Caco-2 (cell line): ENCODE measurements around the gene CARD11. TPM values are rescaled to one million over a fixed set of nuclear protein-coding genes. Genes with fewer than 3 reads are reported as not detected.
"Not testable (repeated sequence)": the region's sequence is repeated elsewhere in the genome, so short reads cannot be mapped to it uniquely, and the experiment has no call there.

Source experiments
- BruUV-seq: library from RNA; stranded (reverse); fragments of 400-500 nt; replicated peaks from 2 replicates; lab custom pipeline; 2021; lab: Mats Ljungman, UMichigan
- CTCF ChIA-PET: fragments of 300-600 bp; sonication (Branson Sonifier 250); formaldehyde crosslinking; loops from one replicate; lab custom pipeline; 2022; ENCODE audit warnings: antibody characterized with exemption; lab: Charles Lee
- POLR2A ChIA-PET: fragments of 300-600 bp; sonication (Branson Sonifier 250); formaldehyde crosslinking; loops from one replicate; lab custom pipeline; 2022; ENCODE audit warnings: antibody characterized with exemption; lab: Charles Lee
- DNase-seq, 2 experiments: peaks; one replicate each; pipeline versions ENCODE4 v3.0.0 to v3.0.0-alpha.2; 2020 to 2022
- H3K27me3 ChIP-seq: replicated peaks from 2 replicates; pipeline ENCODE4 v1.6.0; 2011; ENCODE audit warnings: low read length; ENCODE audit not compliant: control insufficient read depth, insufficient read depth
- H3K36me3 ChIP-seq: 2 replicates; pipeline ENCODE4 v1.5.1; 2011; ENCODE audit warnings: low read length; ENCODE audit not compliant: control insufficient read depth, insufficient read depth
- H3K4me1 ChIP-seq: fragments of 250-450 bp; sonication (Bioruptor Pico); 2 replicates; pipeline ENCODE4 v1.5.1; 2020; ENCODE audit warnings: mild to moderate bottlenecking
- H3K4me3 ChIP-seq: 2 replicates; pipeline ENCODE4 v1.5.1; 2011; ENCODE audit warnings: low read depth, mild to moderate bottlenecking, control low read depth, low read length
- H3K9me3 ChIP-seq: fragments of 250-450 bp; sonication (Bioruptor Pico); 2 replicates; pipeline ENCODE4 v1.5.1; 2020; ENCODE audit warnings: mild to moderate bottlenecking, moderate library complexity
- H3K27ac Mint-ChIP-seq: one replicate; pipeline ENCODE4 v1.8.0; 2022; ENCODE audit warnings: mixed read lengths; ENCODE audit not compliant: unreplicated experiment
- H3K27me3 Mint-ChIP-seq: one replicate; pipeline ENCODE4 v1.8.0; 2022; ENCODE audit warnings: mixed read lengths; ENCODE audit not compliant: insufficient read depth, unreplicated experiment
- H3K36me3 Mint-ChIP-seq: one replicate; pipeline ENCODE4 v1.8.0; 2022; ENCODE audit warnings: mild to moderate bottlenecking, mixed read lengths; ENCODE audit not compliant: insufficient read depth, unreplicated experiment
- H3K4me1 Mint-ChIP-seq: one replicate; pipeline ENCODE4 v1.8.0; 2022; ENCODE audit warnings: low read depth, mixed read lengths; ENCODE audit not compliant: unreplicated experiment
- H3K4me3 Mint-ChIP-seq: one replicate; pipeline ENCODE4 v1.8.0; 2022; ENCODE audit warnings: mild to moderate bottlenecking, moderate library complexity, mixed read lengths; ENCODE audit not compliant: unreplicated experiment
- H3K9me3 Mint-ChIP-seq: one replicate; pipeline ENCODE4 v1.8.0; 2022; ENCODE audit warnings: mixed read lengths; ENCODE audit not compliant: unreplicated experiment
- intact Hi-C: fragments of 100-400 bp; cut with micrococcal nuclease; formaldehyde crosslinking; loops from one replicate; pipeline ENCODE4 v1.10.0; 2022; ENCODE audit not compliant: unreplicated experiment
- total RNA-seq: library from RNA; stranded (reverse); gene quantifications from 2 replicates; pipeline ENCODE4 v1.2.3, GENCODE V29; 2022
- TF ChIP-seq, protein P1 (sequence below), 2 experiments: fragments of 200-600 bp in 1 of 2; IDR thresholded peaks; 1 replicate in 1 of 2; 2 replicates in 1 of 2; pipeline versions ENCODE4 v1.5.1 to v1.8.0; 2011 to 2022; ENCODE audit warnings: antibody characterized with exemption in 1 of 2, control low read depth in 1 of 2, inconsistent platforms in 1 of 2, low read depth in 1 of 2, low read length in 1 of 2, mild to moderate bottlenecking in 1 of 2, moderate library complexity in 1 of 2; ENCODE audit not compliant: insufficient read depth in 1 of 2, severe bottlenecking in 1 of 2, unreplicated experiment in 1 of 2

The CARD11 gene
- total RNA-seq, 1 experiment from 2014 or later: 5.4 TPM

DNA sequence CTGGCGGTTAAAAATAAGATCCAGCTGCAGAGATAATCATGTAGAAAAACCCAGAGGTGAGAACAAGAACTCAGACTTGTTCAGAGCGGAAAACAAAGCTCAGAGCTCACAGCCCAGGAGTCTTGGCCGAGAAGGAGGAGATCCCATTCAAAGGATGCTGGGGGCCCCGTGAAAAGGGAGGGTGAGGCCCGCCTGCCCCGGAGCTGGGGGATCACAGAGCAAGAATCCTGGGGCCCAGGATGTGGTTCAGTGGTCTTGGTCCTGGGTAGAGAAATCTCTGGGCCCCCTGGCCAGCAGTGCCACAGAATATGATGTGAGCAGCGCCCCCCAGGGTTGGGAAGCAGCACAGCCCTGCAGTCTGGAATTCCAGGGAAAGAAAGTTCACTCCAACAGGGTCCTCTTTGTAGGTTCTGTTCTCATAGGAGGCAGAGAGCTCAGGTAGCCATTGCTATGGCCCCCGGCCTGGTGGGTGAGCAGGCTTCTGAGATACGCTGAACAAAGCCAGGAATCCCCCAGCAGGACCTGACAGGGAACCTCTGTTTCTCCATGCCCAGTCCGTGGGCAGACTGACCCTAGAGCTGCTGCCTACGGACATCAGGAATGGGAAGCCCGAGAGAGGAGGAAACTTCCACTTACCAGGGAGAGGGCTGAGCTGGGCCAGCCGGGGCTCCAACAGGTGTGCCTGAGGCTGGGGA lies 121.9 kb downstream of the CARD11 start:
- Histone ChIP-seq H3K27me3 (no peaks in the 10 kb centered on the region), H3K36me3 (no peaks in the 10 kb centered on the region), H3K9me3 (no peaks in the 10 kb centered on the region), H3K4me3 (no peak overlapping the region), H3K4me1 (peaks cover 6% of the 10 kb centered on the region)
- Mint-ChIP-seq H3K4me1 (no peaks in the 10 kb centered on the region), H3K9me3 (peaks cover 15% of the 10 kb centered on the region), H3K27me3 (peaks cover 3% of the 10 kb centered on the region), H3K36me3 (no peaks in the 10 kb centered on the region), H3K4me3 (no peak overlapping the region), H3K27ac (no peak overlapping the region)
- TF ChIP-seq, protein P1, sequence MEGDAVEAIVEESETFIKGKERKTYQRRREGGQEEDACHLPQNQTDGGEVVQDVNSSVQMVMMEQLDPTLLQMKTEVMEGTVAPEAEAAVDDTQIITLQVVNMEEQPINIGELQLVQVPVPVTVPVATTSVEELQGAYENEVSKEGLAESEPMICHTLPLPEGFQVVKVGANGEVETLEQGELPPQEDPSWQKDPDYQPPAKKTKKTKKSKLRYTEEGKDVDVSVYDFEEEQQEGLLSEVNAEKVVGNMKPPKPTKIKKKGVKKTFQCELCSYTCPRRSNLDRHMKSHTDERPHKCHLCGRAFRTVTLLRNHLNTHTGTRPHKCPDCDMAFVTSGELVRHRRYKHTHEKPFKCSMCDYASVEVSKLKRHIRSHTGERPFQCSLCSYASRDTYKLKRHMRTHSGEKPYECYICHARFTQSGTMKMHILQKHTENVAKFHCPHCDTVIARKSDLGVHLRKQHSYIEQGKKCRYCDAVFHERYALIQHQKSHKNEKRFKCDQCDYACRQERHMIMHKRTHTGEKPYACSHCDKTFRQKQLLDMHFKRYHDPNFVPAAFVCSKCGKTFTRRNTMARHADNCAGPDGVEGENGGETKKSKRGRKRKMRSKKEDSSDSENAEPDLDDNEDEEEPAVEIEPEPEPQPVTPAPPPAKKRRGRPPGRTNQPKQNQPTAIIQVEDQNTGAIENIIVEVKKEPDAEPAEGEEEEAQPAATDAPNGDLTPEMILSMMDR (IDR thresholded peaks at IDR 0.05; ENCODE audit: insufficient read depth in 1 of 2, low read depth in 1 of 2, low read length in 1 of 2, severe bottlenecking in 1 of 2, unreplicated experiment in 1 of 2): peak in 1 of 2 experiments; percentile 47
- DNase-seq: no peak
- POLR2A ChIA-PET: no interaction called here
- no TSS peak for BruUV-seq
- intact Hi-C loops: no loop called here
- CTCF ChIA-PET: interaction anchor here (0.7 to 0.8 kb wide), 2 partner anchors 10 to 35 kb away, joined by 3 read pairs; no protein-coding TSS in a partner anchor

DNA sequence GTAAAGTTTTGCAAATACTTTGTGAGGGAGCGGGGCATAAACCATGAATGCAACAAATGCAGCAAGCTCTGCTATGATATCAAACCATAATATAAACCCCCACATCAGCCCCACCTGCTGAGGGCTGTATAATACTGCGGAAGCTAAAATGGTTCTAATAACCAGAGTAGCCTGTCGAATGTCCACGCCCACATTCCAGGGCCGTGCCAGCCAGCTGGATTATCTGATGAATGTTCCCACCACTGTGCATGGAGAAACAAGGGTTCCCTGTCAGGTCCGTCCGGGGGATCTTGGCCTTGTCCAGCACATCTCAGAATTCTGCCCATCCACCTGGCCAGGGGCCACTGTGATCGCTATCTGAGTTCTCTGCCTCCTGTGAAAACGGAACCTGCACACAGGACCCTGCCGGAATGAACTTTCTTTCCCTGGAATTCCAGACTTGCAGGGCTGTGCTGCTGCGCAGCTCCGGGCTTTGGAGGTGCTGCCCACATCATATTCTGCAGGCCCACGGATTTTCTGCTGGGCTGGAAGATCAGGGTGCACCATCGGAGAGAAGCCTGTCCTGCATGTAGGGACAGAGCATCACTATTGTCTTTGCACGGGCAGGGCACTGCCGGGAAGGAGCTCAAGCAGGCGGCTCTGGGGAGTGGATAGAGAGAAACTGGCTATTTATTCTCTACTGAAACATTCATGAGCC lies 122.6 kb downstream of the CARD11 start:
- Mint-ChIP-seq H3K27ac (no peak overlapping the region), H3K36me3 (no peaks in the 10 kb centered on the region), H3K4me1 (no peaks in the 10 kb centered on the region), H3K9me3 (peaks cover 15% of the 10 kb centered on the region), H3K27me3 (peaks cover 4% of the 10 kb centered on the region), H3K4me3 (no peak overlapping the region)
- Histone ChIP-seq H3K9me3 (no peaks in the 10 kb centered on the region), H3K36me3 (no peaks in the 10 kb centered on the region), H3K4me1 (peaks cover 6% of the 10 kb centered on the region), H3K27me3 (no peaks in the 10 kb centered on the region), H3K4me3 (no peak overlapping the region)
- no TSS peak for BruUV-seq
- ChIA-PET CTCF (interaction anchor here (0.6 to 0.8 kb wide), 3 partner anchors 10 to 34 kb away, joined by 3 read pairs; no protein-coding TSS in a partner anchor), POLR2A (no interaction called here)
- DNase-seq: no peak
- intact Hi-C loops: no loop called here
- TF ChIP-seq, protein P1 (IDR thresholded peaks at IDR 0.05; ENCODE audit: insufficient read depth in 1 of 2, low read depth in 1 of 2, low read length in 1 of 2, severe bottlenecking in 1 of 2, unreplicated experiment in 1 of 2): no peak

DNA sequence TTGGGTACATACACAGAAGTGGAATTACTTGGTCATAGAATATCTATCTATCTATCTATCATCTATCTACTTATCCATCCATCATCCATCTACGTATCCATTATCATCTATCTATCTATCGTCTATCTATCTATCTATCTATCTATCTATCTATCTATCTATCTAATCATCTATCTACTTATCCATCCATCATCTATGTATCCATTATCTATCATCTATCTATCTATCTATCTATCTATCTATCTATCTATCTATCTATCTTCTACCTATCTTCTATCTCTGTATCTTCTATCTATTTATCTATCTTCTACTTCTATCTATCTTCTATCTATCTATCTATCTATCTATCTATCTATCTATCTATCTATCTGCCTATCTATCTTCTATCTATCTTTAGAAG lies 123.2 kb downstream of the CARD11 start:
- H3K4me1 Mint-ChIP-seq, H3K36me3 ChIP-seq, H3K4me1 ChIP-seq, H3K27me3 Mint-ChIP-seq, BruUV-seq, H3K9me3 ChIP-seq, H3K36me3 Mint-ChIP-seq, POLR2A ChIA-PET, H3K4me3 ChIP-seq, intact Hi-C loops, H3K27me3 ChIP-seq, H3K4me3 Mint-ChIP-seq, H3K27ac Mint-ChIP-seq, DNase-seq: not testable (repeated sequence)
- CTCF ChIA-PET: interaction anchor here (0.6 kb wide), 1 partner anchor 17 kb away, joined by 3 read pairs; no protein-coding TSS in a partner anchor
- H3K9me3 Mint-ChIP-seq: peaks cover 15% of the 10 kb centered on the region
